Measurements from ENCODE around the gene PIK3R1.

DNA sequence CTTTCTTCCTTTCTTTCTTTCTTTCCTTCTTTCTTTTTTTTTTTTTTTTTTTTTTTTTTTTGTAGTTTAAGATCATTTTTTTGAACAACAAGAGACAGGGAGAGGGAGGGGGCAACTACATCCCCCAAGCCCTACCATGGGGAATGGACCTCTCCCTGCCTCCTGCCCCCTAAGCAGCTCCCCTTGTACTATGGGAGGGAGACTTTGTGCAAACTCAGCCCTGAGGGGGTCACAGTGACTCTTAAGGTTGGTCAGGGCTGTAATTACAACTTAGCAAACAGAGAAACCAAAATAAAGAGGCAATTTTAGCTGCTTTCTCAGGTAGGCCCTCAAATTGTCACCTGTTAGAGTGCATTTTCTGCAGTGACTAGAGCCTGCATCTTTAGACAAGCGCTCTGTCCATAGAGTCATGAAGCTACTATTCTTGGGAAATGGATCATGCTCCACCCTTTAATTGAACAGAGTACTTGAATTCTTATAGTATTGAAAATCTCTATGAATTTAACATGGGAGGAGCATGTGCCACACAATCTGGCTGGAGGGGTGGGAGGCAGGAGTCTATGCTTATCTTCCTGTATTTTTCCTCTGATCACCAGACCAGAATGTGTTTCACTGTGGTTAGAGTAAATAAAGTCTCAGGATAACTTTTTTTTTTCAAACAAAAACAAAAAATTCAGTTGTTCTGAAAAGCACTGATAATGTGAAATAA is 24.3 kb upstream of the PIK3R1 start:
- no peak for TF ChIP-seq POLR2A (IDR thresholded peaks at IDR 0.05; ENCODE audit: low read depth, low read length)
- TF ChIP-seq NFIC (IDR thresholded peaks at IDR 0.05; ENCODE audit: low read depth, low read length) = no peak
- no peak for TF ChIP-seq FOS (IDR thresholded peaks at IDR 0.05; ENCODE audit: borderline replicate concordance, extremely low read depth, insufficient read length)
- TF ChIP-seq, protein P1, sequence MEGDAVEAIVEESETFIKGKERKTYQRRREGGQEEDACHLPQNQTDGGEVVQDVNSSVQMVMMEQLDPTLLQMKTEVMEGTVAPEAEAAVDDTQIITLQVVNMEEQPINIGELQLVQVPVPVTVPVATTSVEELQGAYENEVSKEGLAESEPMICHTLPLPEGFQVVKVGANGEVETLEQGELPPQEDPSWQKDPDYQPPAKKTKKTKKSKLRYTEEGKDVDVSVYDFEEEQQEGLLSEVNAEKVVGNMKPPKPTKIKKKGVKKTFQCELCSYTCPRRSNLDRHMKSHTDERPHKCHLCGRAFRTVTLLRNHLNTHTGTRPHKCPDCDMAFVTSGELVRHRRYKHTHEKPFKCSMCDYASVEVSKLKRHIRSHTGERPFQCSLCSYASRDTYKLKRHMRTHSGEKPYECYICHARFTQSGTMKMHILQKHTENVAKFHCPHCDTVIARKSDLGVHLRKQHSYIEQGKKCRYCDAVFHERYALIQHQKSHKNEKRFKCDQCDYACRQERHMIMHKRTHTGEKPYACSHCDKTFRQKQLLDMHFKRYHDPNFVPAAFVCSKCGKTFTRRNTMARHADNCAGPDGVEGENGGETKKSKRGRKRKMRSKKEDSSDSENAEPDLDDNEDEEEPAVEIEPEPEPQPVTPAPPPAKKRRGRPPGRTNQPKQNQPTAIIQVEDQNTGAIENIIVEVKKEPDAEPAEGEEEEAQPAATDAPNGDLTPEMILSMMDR (IDR thresholded peaks at IDR 0.05 in 2 of 3, conservative IDR thresholded peaks at IDR 0.05 in 1 of 3; ENCODE audit: control insufficient read depth in 2 of 3, extremely low read depth in 1 of 3, insufficient read depth in 1 of 3, low read depth in 3 of 3, low read length in 3 of 3) = no peak
- TF ChIP-seq CHD2 (IDR thresholded peaks at IDR 0.05; ENCODE audit: borderline replicate concordance, low read depth, low read length) = no peak
- no peak for TF ChIP-seq SIN3A (IDR thresholded peaks at IDR 0.05; ENCODE audit: low read depth, low read length)
- TF ChIP-seq DPF2 (IDR thresholded peaks at IDR 0.05) = no peak
- no peak for TF ChIP-seq ZZZ3 (IDR thresholded peaks at IDR 0.05; ENCODE audit: control insufficient read depth, insufficient read length, low read depth)
- TF ChIP-seq YY1 (IDR thresholded peaks at IDR 0.05; ENCODE audit: low read depth, low read length) = no peak
- TF ChIP-seq ATF7 (IDR thresholded peaks at IDR 0.05; ENCODE audit: low read depth) = no peak
- TF ChIP-seq ZNF274 (IDR thresholded peaks at IDR 0.05; ENCODE audit: insufficient read depth, insufficient read length) = no peak
- TF ChIP-seq, protein P2, sequence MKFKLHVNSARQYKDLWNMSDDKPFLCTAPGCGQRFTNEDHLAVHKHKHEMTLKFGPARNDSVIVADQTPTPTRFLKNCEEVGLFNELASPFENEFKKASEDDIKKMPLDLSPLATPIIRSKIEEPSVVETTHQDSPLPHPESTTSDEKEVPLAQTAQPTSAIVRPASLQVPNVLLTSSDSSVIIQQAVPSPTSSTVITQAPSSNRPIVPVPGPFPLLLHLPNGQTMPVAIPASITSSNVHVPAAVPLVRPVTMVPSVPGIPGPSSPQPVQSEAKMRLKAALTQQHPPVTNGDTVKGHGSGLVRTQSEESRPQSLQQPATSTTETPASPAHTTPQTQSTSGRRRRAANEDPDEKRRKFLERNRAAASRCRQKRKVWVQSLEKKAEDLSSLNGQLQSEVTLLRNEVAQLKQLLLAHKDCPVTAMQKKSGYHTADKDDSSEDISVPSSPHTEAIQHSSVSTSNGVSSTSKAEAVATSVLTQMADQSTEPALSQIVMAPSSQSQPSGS (IDR thresholded peaks at IDR 0.05; ENCODE audit: low read length) = no peak
- TF ChIP-seq, protein P3, sequence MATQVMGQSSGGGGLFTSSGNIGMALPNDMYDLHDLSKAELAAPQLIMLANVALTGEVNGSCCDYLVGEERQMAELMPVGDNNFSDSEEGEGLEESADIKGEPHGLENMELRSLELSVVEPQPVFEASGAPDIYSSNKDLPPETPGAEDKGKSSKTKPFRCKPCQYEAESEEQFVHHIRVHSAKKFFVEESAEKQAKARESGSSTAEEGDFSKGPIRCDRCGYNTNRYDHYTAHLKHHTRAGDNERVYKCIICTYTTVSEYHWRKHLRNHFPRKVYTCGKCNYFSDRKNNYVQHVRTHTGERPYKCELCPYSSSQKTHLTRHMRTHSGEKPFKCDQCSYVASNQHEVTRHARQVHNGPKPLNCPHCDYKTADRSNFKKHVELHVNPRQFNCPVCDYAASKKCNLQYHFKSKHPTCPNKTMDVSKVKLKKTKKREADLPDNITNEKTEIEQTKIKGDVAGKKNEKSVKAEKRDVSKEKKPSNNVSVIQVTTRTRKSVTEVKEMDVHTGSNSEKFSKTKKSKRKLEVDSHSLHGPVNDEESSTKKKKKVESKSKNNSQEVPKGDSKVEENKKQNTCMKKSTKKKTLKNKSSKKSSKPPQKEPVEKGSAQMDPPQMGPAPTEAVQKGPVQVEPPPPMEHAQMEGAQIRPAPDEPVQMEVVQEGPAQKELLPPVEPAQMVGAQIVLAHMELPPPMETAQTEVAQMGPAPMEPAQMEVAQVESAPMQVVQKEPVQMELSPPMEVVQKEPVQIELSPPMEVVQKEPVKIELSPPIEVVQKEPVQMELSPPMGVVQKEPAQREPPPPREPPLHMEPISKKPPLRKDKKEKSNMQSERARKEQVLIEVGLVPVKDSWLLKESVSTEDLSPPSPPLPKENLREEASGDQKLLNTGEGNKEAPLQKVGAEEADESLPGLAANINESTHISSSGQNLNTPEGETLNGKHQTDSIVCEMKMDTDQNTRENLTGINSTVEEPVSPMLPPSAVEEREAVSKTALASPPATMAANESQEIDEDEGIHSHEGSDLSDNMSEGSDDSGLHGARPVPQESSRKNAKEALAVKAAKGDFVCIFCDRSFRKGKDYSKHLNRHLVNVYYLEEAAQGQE (IDR thresholded peaks at IDR 0.05; ENCODE audit: low read depth, low read length) = no peak

All from GM12878 (cell line).